ENCODE results near the gene ADRM1.
A peak's percentile ranks its signal among the peaks of the same experiment; 100 is the strongest.

ADRM1 gene

DNA sequence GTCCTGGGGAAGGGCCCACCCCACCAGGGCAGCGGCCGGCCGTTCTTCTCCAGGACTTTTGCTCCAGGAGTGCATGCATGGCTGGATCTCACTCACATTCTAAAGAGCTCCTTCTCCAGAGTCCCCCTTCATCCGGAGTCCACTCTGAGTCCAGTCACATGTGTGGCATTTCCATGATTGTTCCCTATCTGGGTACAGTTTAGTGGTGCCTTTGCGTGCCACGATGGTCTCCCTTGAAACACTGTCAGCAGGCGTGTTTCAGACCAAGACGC, 43.6 kb upstream of the ADRM1 start:
- Histone ChIP-seq H2BK15ac (replicated peaks; ENCODE audit: low read depth) (no peak overlapping the region), H3K4me1 (ENCODE audit: control insufficient read depth, low read depth, low read length) (no peaks in the 10 kb centered on the region), H3K23ac (ENCODE audit: low read length) (no peak overlapping the region), H3K4me2 (ENCODE audit: low read length) (no peak overlapping the region), H2BK5ac (ENCODE audit: low read length) (no peak overlapping the region), H3K27ac (ENCODE audit: low read depth, low read length) (no peak overlapping the region), H3K36me3 (ENCODE audit: control insufficient read depth, insufficient read depth, low read length) (no peaks in the 10 kb centered on the region), H4K5ac (ENCODE audit: low read length) (no peak overlapping the region), H3K4ac (ENCODE audit: low read depth, low read length) (no peak overlapping the region), H3K79me1 (ENCODE audit: low read length) (peaks cover 2% of the 10 kb centered on the region), H3K9ac (ENCODE audit: low read length) (no peak overlapping the region), H2BK120ac (ENCODE audit: low read depth, low read length) (no peak overlapping the region), H4K8ac (ENCODE audit: low read depth, low read length) (no peak overlapping the region), H3K79me2 (ENCODE audit: control insufficient read depth, insufficient read depth, low read length) (no peaks in the 10 kb centered on the region), H3K18ac (ENCODE audit: low read length) (no peak overlapping the region), H3K4me3 (ENCODE audit: low read length) (no peak overlapping the region), H3K27me3 (ENCODE audit: insufficient read depth, low read length, poor library complexity) (no peaks in the 10 kb centered on the region), H2AK5ac (ENCODE audit: low read length) (no peak overlapping the region), H3K56ac (ENCODE audit: low read length) (no peak overlapping the region)
- DNase-seq: no peak
- no CpG with 5 or more reads among the region's 8 CpGs for WGBS (ENCODE audit: extremely low coverage, insufficient coverage, low lambda C conversion rate)

DNA sequence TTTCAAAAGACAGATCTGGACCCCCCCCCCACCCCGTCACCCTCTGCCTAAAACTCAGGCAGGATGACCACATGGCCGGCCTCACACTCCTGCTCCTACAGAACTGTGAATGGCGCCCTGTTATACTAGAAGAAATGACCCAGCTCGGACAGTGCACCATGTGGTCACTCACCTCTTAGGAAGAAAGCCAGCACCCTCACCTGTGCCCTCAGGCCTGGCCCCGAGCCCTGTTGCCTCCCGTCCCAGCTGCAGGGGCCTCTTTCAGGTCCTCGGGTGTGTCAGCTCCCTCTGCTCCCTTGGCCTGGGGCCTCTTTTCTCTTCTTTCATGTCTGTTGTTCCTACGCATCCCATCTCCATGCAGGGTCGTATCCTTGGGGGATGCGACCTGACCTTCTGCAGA, 40.7 kb upstream of the ADRM1 start:
- Histone ChIP-seq H2BK5ac (ENCODE audit: low read length) (no peak overlapping the region), H3K9ac (ENCODE audit: low read length) (no peak overlapping the region), H3K4me1 (ENCODE audit: control insufficient read depth, low read depth, low read length) (no peaks in the 10 kb centered on the region), H3K27me3 (ENCODE audit: insufficient read depth, low read length, poor library complexity) (no peaks in the 10 kb centered on the region), H3K79me1 (ENCODE audit: low read length) (no peaks in the 10 kb centered on the region), H3K27ac (ENCODE audit: low read depth, low read length) (no peak overlapping the region), H3K79me2 (ENCODE audit: control insufficient read depth, insufficient read depth, low read length) (no peaks in the 10 kb centered on the region), H3K18ac (ENCODE audit: low read length) (no peak overlapping the region), H4K5ac (ENCODE audit: low read length) (no peak overlapping the region), H2AK5ac (ENCODE audit: low read length) (no peak overlapping the region), H2BK15ac (replicated peaks; ENCODE audit: low read depth) (no peak overlapping the region), H2BK120ac (ENCODE audit: low read depth, low read length) (no peak overlapping the region), H3K4me3 (ENCODE audit: low read length) (no peak overlapping the region), H3K56ac (ENCODE audit: low read length) (no peak overlapping the region), H3K23ac (ENCODE audit: low read length) (no peak overlapping the region), H3K4me2 (ENCODE audit: low read length) (no peak overlapping the region), H3K36me3 (ENCODE audit: control insufficient read depth, insufficient read depth, low read length) (peaks cover 3% of the 10 kb centered on the region), H3K4ac (ENCODE audit: low read depth, low read length) (no peak overlapping the region), H4K8ac (ENCODE audit: low read depth, low read length) (no peak overlapping the region)
- no CpG with 5 or more reads among the region's 10 CpGs for WGBS (ENCODE audit: extremely low coverage, insufficient coverage, low lambda C conversion rate)
- no peak for DNase-seq

GRCh38 chr20:62263396-62263795, 39.4 kb upstream of the ADRM1 start:
- Histone ChIP-seq H3K4me3 (ENCODE audit: low read length) (no peak overlapping the region), H3K4me1 (ENCODE audit: control insufficient read depth, low read depth, low read length) (no peaks in the 10 kb centered on the region), H4K5ac (ENCODE audit: low read length) (no peak overlapping the region), H3K9ac (ENCODE audit: low read length) (no peak overlapping the region), H2AK5ac (ENCODE audit: low read length) (no peak overlapping the region), H2BK5ac (ENCODE audit: low read length) (no peak overlapping the region), H3K23ac (ENCODE audit: low read length) (no peak overlapping the region), H3K56ac (ENCODE audit: low read length) (no peak overlapping the region), H3K4ac (ENCODE audit: low read depth, low read length) (no peak overlapping the region), H3K79me2 (ENCODE audit: control insufficient read depth, insufficient read depth, low read length) (no peaks in the 10 kb centered on the region), H3K18ac (ENCODE audit: low read length) (no peak overlapping the region), H3K36me3 (ENCODE audit: control insufficient read depth, insufficient read depth, low read length) (peaks cover 3% of the 10 kb centered on the region), H3K4me2 (ENCODE audit: low read length) (no peak overlapping the region), H3K27me3 (ENCODE audit: insufficient read depth, low read length, poor library complexity) (no peaks in the 10 kb centered on the region), H4K8ac (ENCODE audit: low read depth, low read length) (no peak overlapping the region), H2BK15ac (replicated peaks; ENCODE audit: low read depth) (no peak overlapping the region), H3K27ac (ENCODE audit: low read depth, low read length) (no peak overlapping the region), H2BK120ac (ENCODE audit: low read depth, low read length) (no peak overlapping the region), H3K79me1 (ENCODE audit: low read length) (no peaks in the 10 kb centered on the region)
- DNase-seq: no peak
- no CpG with 5 or more reads among the region's 14 CpGs for WGBS (ENCODE audit: extremely low coverage, insufficient coverage, low lambda C conversion rate)

GRCh38 chr20:62265365-62265764, 37.4 kb upstream of the ADRM1 start:
- H3K56ac ChIP-seq (ENCODE audit: low read length): no peak overlapping the region
- no peak overlapping the region for H2BK5ac ChIP-seq (ENCODE audit: low read length)
- H3K27ac ChIP-seq (ENCODE audit: low read depth, low read length): no peak overlapping the region
- no peak overlapping the region for H3K4ac ChIP-seq (ENCODE audit: low read depth, low read length)
- H3K4me3 ChIP-seq (ENCODE audit: low read length): no peak overlapping the region
- no peaks in the 10 kb centered on the region for H3K4me1 ChIP-seq (ENCODE audit: control insufficient read depth, low read depth, low read length)
- no peak overlapping the region for H2BK15ac ChIP-seq (replicated peaks; ENCODE audit: low read depth)
- no peak overlapping the region for H2BK120ac ChIP-seq (ENCODE audit: low read depth, low read length)
- peaks cover 3% of the 10 kb centered on the region for H3K36me3 ChIP-seq (ENCODE audit: control insufficient read depth, insufficient read depth, low read length)
- no peak overlapping the region for H2AK5ac ChIP-seq (ENCODE audit: low read length)
- no peak for DNase-seq
- H3K18ac ChIP-seq (ENCODE audit: low read length): no peak overlapping the region
- no peak overlapping the region for H4K8ac ChIP-seq (ENCODE audit: low read depth, low read length)
- H3K27me3 ChIP-seq (ENCODE audit: insufficient read depth, low read length, poor library complexity): no peaks in the 10 kb centered on the region
- no peak overlapping the region for H3K23ac ChIP-seq (ENCODE audit: low read length)
- no peak overlapping the region for H3K9ac ChIP-seq (ENCODE audit: low read length)
- H3K79me1 ChIP-seq (ENCODE audit: low read length): no peaks in the 10 kb centered on the region
- H3K4me2 ChIP-seq (ENCODE audit: low read length): no peak overlapping the region
- no peak overlapping the region for H4K5ac ChIP-seq (ENCODE audit: low read length)
- no peaks in the 10 kb centered on the region for H3K79me2 ChIP-seq (ENCODE audit: control insufficient read depth, insufficient read depth, low read length)
- no CpG with 5 or more reads among the region's 1 CpG for WGBS (ENCODE audit: extremely low coverage, insufficient coverage, low lambda C conversion rate)

GRCh38 chr20:62266340-62266739, 36.5 kb upstream of the ADRM1 start:
- Histone ChIP-seq H3K79me1 (ENCODE audit: low read length) (no peaks in the 10 kb centered on the region), H3K4me3 (ENCODE audit: low read length) (no peak overlapping the region), H3K4me1 (ENCODE audit: control insufficient read depth, low read depth, low read length) (no peaks in the 10 kb centered on the region), H2AK5ac (ENCODE audit: low read length) (no peak overlapping the region), H3K4me2 (ENCODE audit: low read length) (no peak overlapping the region), H3K56ac (ENCODE audit: low read length) (no peak overlapping the region), H3K36me3 (ENCODE audit: control insufficient read depth, insufficient read depth, low read length) (peaks cover 3% of the 10 kb centered on the region), H3K79me2 (ENCODE audit: control insufficient read depth, insufficient read depth, low read length) (no peaks in the 10 kb centered on the region), H4K5ac (ENCODE audit: low read length) (no peak overlapping the region), H4K8ac (ENCODE audit: low read depth, low read length) (no peak overlapping the region), H2BK5ac (ENCODE audit: low read length) (no peak overlapping the region), H3K27ac (ENCODE audit: low read depth, low read length) (no peak overlapping the region), H3K27me3 (ENCODE audit: insufficient read depth, low read length, poor library complexity) (no peaks in the 10 kb centered on the region), H3K9ac (ENCODE audit: low read length) (no peak overlapping the region), H3K23ac (ENCODE audit: low read length) (no peak overlapping the region), H2BK120ac (ENCODE audit: low read depth, low read length) (no peak overlapping the region), H3K18ac (ENCODE audit: low read length) (no peak overlapping the region), H3K4ac (ENCODE audit: low read depth, low read length) (no peak overlapping the region), H2BK15ac (replicated peaks; ENCODE audit: low read depth) (no peak overlapping the region)
- WGBS (ENCODE audit: extremely low coverage, insufficient coverage, low lambda C conversion rate): no CpG with 5 or more reads among the region's 10 CpGs
- peak; percentile 39 for DNase-seq

GRCh38 chr20:62266851-62267250, 35.9 kb upstream of the ADRM1 start:
- no peak overlapping the region for H3K18ac ChIP-seq (ENCODE audit: low read length)
- no peak overlapping the region for H3K4me3 ChIP-seq (ENCODE audit: low read length)
- H3K79me1 ChIP-seq (ENCODE audit: low read length): no peaks in the 10 kb centered on the region
- no peak overlapping the region for H3K4ac ChIP-seq (ENCODE audit: low read depth, low read length)
- H3K23ac ChIP-seq (ENCODE audit: low read length): no peak overlapping the region
- WGBS (ENCODE audit: extremely low coverage, insufficient coverage, low lambda C conversion rate): no CpG with 5 or more reads among the region's 13 CpGs
- H3K4me2 ChIP-seq (ENCODE audit: low read length): no peak overlapping the region
- H4K5ac ChIP-seq (ENCODE audit: low read length): no peak overlapping the region
- H3K36me3 ChIP-seq (ENCODE audit: control insufficient read depth, insufficient read depth, low read length): peaks cover 3% of the 10 kb centered on the region
- H3K9ac ChIP-seq (ENCODE audit: low read length): no peak overlapping the region
- H3K4me1 ChIP-seq (ENCODE audit: control insufficient read depth, low read depth, low read length): no peaks in the 10 kb centered on the region
- H2AK5ac ChIP-seq (ENCODE audit: low read length): no peak overlapping the region
- H3K27ac ChIP-seq (ENCODE audit: low read depth, low read length): no peak overlapping the region
- H3K56ac ChIP-seq (ENCODE audit: low read length): no peak overlapping the region
- H2BK5ac ChIP-seq (ENCODE audit: low read length): no peak overlapping the region
- no peak overlapping the region for H2BK15ac ChIP-seq (replicated peaks; ENCODE audit: low read depth)
- H4K8ac ChIP-seq (ENCODE audit: low read depth, low read length): no peak overlapping the region
- no peaks in the 10 kb centered on the region for H3K27me3 ChIP-seq (ENCODE audit: insufficient read depth, low read length, poor library complexity)
- DNase-seq: no peak
- no peaks in the 10 kb centered on the region for H3K79me2 ChIP-seq (ENCODE audit: control insufficient read depth, insufficient read depth, low read length)
- no peak overlapping the region for H2BK120ac ChIP-seq (ENCODE audit: low read depth, low read length)
